GM23338 (cell line): ENCODE measurements around the gene FOXC2. TPM values are rescaled to one million over a fixed set of nuclear protein-coding genes. Genes with fewer than 3 reads are reported as not detected.

Experiments used
- ATAC-seq: fragments of 200-7000 bp; cut with Tn5 transposase; 3 replicates; pipeline ENCODE4 v1.9.1; 2020
- DNase-seq: peaks from one replicate; pipeline ENCODE4 v3.0.0-alpha.2; 2015; ENCODE audit warnings: low spot score
- H2AFZ ChIP-seq: fragments of 200-600 bp; sonication (generic); 2 replicates; pipeline ENCODE4 v1.8.0; 2016; ENCODE audit warnings: antibody characterized with exemption, mild to moderate bottlenecking, moderate library complexity
- H3F3A ChIP-seq: fragments of 200-600 bp; sonication (generic); replicated peaks from 2 replicates; pipeline ENCODE4 v1.8.0; 2017; ENCODE audit warnings: antibody characterized with exemption, mixed run types, low read depth
- H3K27ac ChIP-seq: fragments of 200-600 bp; sonication (generic); 2 replicates; pipeline ENCODE4 v1.6.1; 2016; ENCODE audit warnings: low read depth
- H3K27me3 ChIP-seq: fragments of 200-600 bp; sonication (generic); 2 replicates; pipeline ENCODE4 v1.8.0; 2016; ENCODE audit warnings: mild to moderate bottlenecking, mixed run types, moderate library complexity; ENCODE audit not compliant: insufficient read depth
- H3K36me3 ChIP-seq: fragments of 200-600 bp; sonication (generic); 2 replicates; pipeline ENCODE4 v1.8.0; 2016; ENCODE audit warnings: mild to moderate bottlenecking; ENCODE audit not compliant: insufficient read depth
- H3K4me1 ChIP-seq: fragments of 200-600 bp; sonication (generic); 2 replicates; pipeline ENCODE4 v1.8.0; 2016; ENCODE audit warnings: mild to moderate bottlenecking, moderate library complexity; ENCODE audit not compliant: insufficient read depth
- H3K4me2 ChIP-seq: fragments of 200-600 bp; sonication (generic); 2 replicates; pipeline ENCODE4 v1.7.1; 2017; ENCODE audit warnings: mixed run types
- H3K4me3 ChIP-seq: fragments of 200-600 bp; sonication (generic); 2 replicates; pipeline ENCODE4 v1.6.1; 2016; ENCODE audit warnings: mixed run types
- H3K79me2 ChIP-seq: fragments of 200-600 bp; sonication (generic); replicated peaks from 2 replicates; pipeline ENCODE4 v1.8.0; 2017; ENCODE audit warnings: mild to moderate bottlenecking; ENCODE audit not compliant: insufficient read depth
- H3K9me2 ChIP-seq: fragments of 200-600 bp; sonication (generic); 2 replicates; pipeline ENCODE4 v1.8.0; 2017; ENCODE audit not compliant: insufficient read depth
- H4K20me1 ChIP-seq: fragments of 200-600 bp; sonication (generic); replicated peaks from 2 replicates; pipeline ENCODE4 v1.8.0; 2017; ENCODE audit warnings: mild to moderate bottlenecking; ENCODE audit not compliant: insufficient read depth
- H3K27ac Mint-ChIP-seq: 2 replicates; pipeline ENCODE4 v1.8.0; 2020; ENCODE audit warnings: inconsistent platforms, mild to moderate bottlenecking, moderate library complexity, mixed read lengths
- H3K27me3 Mint-ChIP-seq: 3 replicates; pipeline ENCODE4 v1.8.0; 2022; ENCODE audit warnings: low read depth, mild to moderate bottlenecking, moderate library complexity, mixed read lengths, inconsistent platforms; ENCODE audit not compliant: insufficient read depth, poor library complexity
- H3K36me3 Mint-ChIP-seq: 3 replicates; pipeline ENCODE4 v1.8.0; 2021; ENCODE audit warnings: low read depth, mild to moderate bottlenecking, inconsistent platforms, moderate library complexity, mixed read lengths
- H3K4me1 Mint-ChIP-seq: 3 replicates; pipeline ENCODE4 v1.8.0; 2020; ENCODE audit warnings: mild to moderate bottlenecking, inconsistent platforms, mixed read lengths
- H3K4me3 Mint-ChIP-seq: 3 replicates; pipeline ENCODE4 v1.8.0; 2021; ENCODE audit warnings: moderate library complexity, mild to moderate bottlenecking, inconsistent platforms, mixed read lengths
- H3K9me3 Mint-ChIP-seq: 3 replicates; pipeline ENCODE4 v1.8.0; 2020; ENCODE audit warnings: moderate library complexity, mild to moderate bottlenecking, inconsistent platforms, mixed read lengths
- EZH2 ChIP-seq: fragments of 200-600 bp; sonication (generic); IDR thresholded peaks from one replicate; pipeline ENCODE4 v1.8.0; 2017; ENCODE audit warnings: antibody characterized with exemption, mild to moderate bottlenecking, low read depth; ENCODE audit not compliant: unreplicated experiment
- EZH2phosphoT487 ChIP-seq: fragments of 200-600 bp; sonication (generic); IDR thresholded peaks from one replicate; pipeline ENCODE4 v1.8.1; 2018; ENCODE audit warnings: antibody characterized with exemption; ENCODE audit not compliant: unreplicated experiment
- NANOG ChIP-seq: IDR thresholded peaks from 2 replicates; pipeline ENCODE4 v1.6.1; 2016; ENCODE audit warnings: antibody characterized with exemption, borderline replicate concordance
- POLR2AphosphoS5 ChIP-seq: IDR thresholded peaks from 2 replicates; pipeline ENCODE4 v1.6.1; 2016; ENCODE audit warnings: antibody characterized with exemption, low read depth
- polyA plus RNA-seq: library from polyadenylated mRNA; unstranded; fragments of >200 nt; fragmentation: Nextera tagmentation; extraction: Ambion mirVana; gene quantifications from 2 replicates; pipeline ENCODE4 v1.2.1, GENCODE V29; 2016
- total RNA-seq: library from RNA; depleted of rRNA; stranded (reverse); fragments of >200 nt; shearing (Covaris generic); gene quantifications from 2 replicates; pipeline ENCODE4 v1.2.3, GENCODE V29; 2014

FOXC2 gene
- total and polyA plus RNA-seq, 2 experiments from 2014 or later, result 0.16 TPM; not detected in 1

DNA sequence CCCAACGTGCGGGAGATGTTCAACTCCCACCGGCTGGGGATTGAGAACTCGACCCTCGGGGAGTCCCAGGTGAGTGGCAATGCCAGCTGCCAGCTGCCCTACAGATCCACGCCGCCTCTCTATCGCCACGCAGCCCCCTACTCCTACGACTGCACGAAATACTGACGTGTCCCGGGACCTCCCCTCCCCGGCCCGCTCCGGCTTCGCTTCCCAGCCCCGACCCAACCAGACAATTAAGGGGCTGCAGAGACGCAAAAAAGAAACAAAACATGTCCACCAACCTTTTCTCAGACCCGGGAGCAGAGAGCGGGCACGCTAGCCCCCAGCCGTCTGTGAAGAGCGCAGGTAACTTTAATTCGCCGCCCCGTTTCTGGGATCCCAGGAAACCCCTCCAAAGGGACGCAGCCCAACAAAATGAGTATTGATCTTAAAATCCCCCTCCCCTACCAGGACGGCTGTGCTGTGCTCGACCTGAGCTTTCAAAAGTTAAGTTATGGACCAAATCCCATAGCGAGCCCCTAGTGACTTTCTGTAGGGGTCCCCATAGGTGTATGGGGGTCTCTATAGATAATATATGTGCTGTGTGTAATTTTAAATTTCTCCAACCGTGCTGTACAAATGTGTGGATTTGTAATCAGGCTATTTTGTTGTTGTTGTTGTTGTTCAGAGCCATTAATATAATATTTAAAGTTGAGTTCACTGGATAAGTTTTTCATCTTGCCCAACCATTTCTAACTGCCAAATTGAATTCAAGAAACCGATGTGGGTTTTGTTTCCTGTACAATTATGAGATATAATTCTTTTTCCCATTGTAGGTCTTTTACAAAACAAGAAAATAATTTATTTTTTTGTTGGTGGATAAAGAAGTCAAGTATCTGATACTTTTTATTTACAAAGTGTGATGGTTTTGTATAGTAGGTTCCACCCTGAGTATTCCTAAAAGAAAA lies 2.3 kb downstream of the FOXC2 start:
- H3K36me3 Mint-ChIP-seq, result no peaks in the 10 kb centered on the region
- H3K9me3 Mint-ChIP-seq, result peaks cover 5% of the 10 kb centered on the region; the same call in 1 of the 3 replicates
- peaks cover 60% of the 10 kb centered on the region for H3K4me1 Mint-ChIP-seq
- peak; percentile 95 for TF ChIP-seq EZH2phosphoT487
- no peak for TF ChIP-seq NANOG
- no peak for TF ChIP-seq POLR2AphosphoS5
- peak; percentile 97 for TF ChIP-seq EZH2
- H3K79me2 ChIP-seq, result no peaks in the 10 kb centered on the region
- H3K27ac ChIP-seq, result no peak overlapping the region
- H3F3A ChIP-seq, result peaks cover 7% of the 10 kb centered on the region
- peaks cover 92% of the 10 kb centered on the region for H3K27me3 Mint-ChIP-seq
- no peak overlapping the region for H3K27ac Mint-ChIP-seq
- DNase-seq (peak; percentile 51), ATAC-seq (no peak)
- H3K36me3 ChIP-seq, result no peaks in the 10 kb centered on the region
- H3K4me3 Mint-ChIP-seq, result peak overlapping the region; percentile 47
- H3K4me3 ChIP-seq, result peak overlapping the region; percentile 34; the same call in 1 of the 2 replicates
- H2AFZ ChIP-seq, result 0 out of 2 replicates have a peak overlapping the region, but pooled peaks have one; percentile 28
- H3K4me1 ChIP-seq, result peaks cover 75% of the 10 kb centered on the region
- peak overlapping the region; percentile 60 for H3K4me2 ChIP-seq
- H3K9me2 ChIP-seq, result no peaks in the 10 kb centered on the region
- peaks cover 25% of the 10 kb centered on the region for H4K20me1 ChIP-seq
- peaks cover 99% of the 10 kb centered on the region for H3K27me3 ChIP-seq

- H3K36me3 ChIP-seq, result no peaks in the 10 kb centered on the region
- H3K4me1 ChIP-seq, result peaks cover 75% of the 10 kb centered on the region
- no peak overlapping the region for H3K27ac Mint-ChIP-seq
- H3K9me3 Mint-ChIP-seq, result peaks cover 5% of the 10 kb centered on the region; the same call in 1 of the 3 replicates
- H3K9me2 ChIP-seq, result no peaks in the 10 kb centered on the region
- ATAC-seq (no peak), DNase-seq (no peak)
- H2AFZ ChIP-seq, result no peak overlapping the region
- peaks cover 28% of the 10 kb centered on the region for H4K20me1 ChIP-seq
- peaks cover 61% of the 10 kb centered on the region for H3K4me1 Mint-ChIP-seq
- H3K4me3 ChIP-seq, result no peak overlapping the region
- H3K27me3 Mint-ChIP-seq, result peaks cover 92% of the 10 kb centered on the region
- H3K4me3 Mint-ChIP-seq, result no peak overlapping the region
- H3F3A ChIP-seq, result peaks cover 7% of the 10 kb centered on the region
- no peaks in the 10 kb centered on the region for H3K79me2 ChIP-seq
- peaks cover 99% of the 10 kb centered on the region for H3K27me3 ChIP-seq
- no peak overlapping the region for H3K27ac ChIP-seq
- no peaks in the 10 kb centered on the region for H3K36me3 Mint-ChIP-seq
- TF ChIP-seq POLR2AphosphoS5 (no peak), EZH2 (peak; percentile 43), NANOG (no peak)
- 0 out of 2 replicates have a peak overlapping the region, but pooled peaks have one; percentile 22 for H3K4me2 ChIP-seq
These were observed 3.2 kb downstream of the FOXC2 start for GRCh38 chr16:86569701-86570447.
